PC-3 (cell line): ENCODE data around the gene LINGO3. TPM values are rescaled to one million over a fixed set of nuclear protein-coding genes. Genes with fewer than 3 reads are reported as not detected.

Experiments
- ATAC-seq: fragments of 200-7000 bp; cut with Tn5 transposase; 2 replicates; pipeline ENCODE4 v1.9.1; 2020; ENCODE audit warnings: mild to moderate bottlenecking, moderate library complexity
- BruUV-seq: library from RNA; stranded (reverse); fragments of 400-500 nt; replicated peaks from 2 replicates; lab custom pipeline; 2021; lab: Mats Ljungman, UMichigan
- CTCF ChIA-PET: fragments of 300-600 bp; sonication (Branson Sonifier 250); formaldehyde crosslinking; loops from one replicate; lab custom pipeline; 2022; ENCODE audit warnings: antibody characterized with exemption; lab: Charles Lee
- POLR2A ChIA-PET: fragments of 300-600 bp; sonication (Branson Sonifier 250); formaldehyde crosslinking; loops from one replicate; lab custom pipeline; 2022; ENCODE audit warnings: antibody characterized with exemption; ENCODE audit not compliant: unreplicated experiment; lab: Charles Lee
- DNase-seq: peaks from one replicate; pipeline ENCODE4 v3.0.0-alpha.2; 2015
- H2AFZ ChIP-seq: fragments of 300-600 bp; sonication (generic); 2 replicates; pipeline ENCODE4 v1.6.0; 2016; ENCODE audit warnings: antibody characterized with exemption, low read length
- H3F3A ChIP-seq: fragments of 300-600 bp; sonication (generic); one replicate; pipeline ENCODE4 v1.6.0; 2017; ENCODE audit warnings: antibody characterized with exemption, low read length, control low read depth, mild to moderate bottlenecking; ENCODE audit not compliant: unreplicated experiment
- H3K27ac ChIP-seq: fragments of 300-600 bp; sonication (generic); 2 replicates; pipeline ENCODE4 v1.5.1; 2016; ENCODE audit warnings: mild to moderate bottlenecking, low read length
- H3K27me3 ChIP-seq: fragments of 300-600 bp; sonication (generic); 2 replicates; pipeline ENCODE4 v1.6.1; 2016; ENCODE audit warnings: low read length, mixed read lengths
- H3K36me3 ChIP-seq: fragments of 300-600 bp; sonication (generic); 2 replicates; pipeline ENCODE4 v1.6.1; 2016; ENCODE audit warnings: low read depth, mixed run types, low read length, mixed read lengths
- H3K4me1 ChIP-seq: fragments of 300-600 bp; sonication (generic); 2 replicates; pipeline ENCODE4 v1.5.1; 2016; ENCODE audit warnings: low read length; ENCODE audit not compliant: insufficient read depth
- H3K4me2 ChIP-seq: fragments of 300-600 bp; sonication (generic); 2 replicates; pipeline ENCODE4 v1.6.0; 2016; ENCODE audit warnings: low read length
- H3K4me3 ChIP-seq: fragments of 300-600 bp; sonication (generic); 2 replicates; pipeline ENCODE4 v1.5.1; 2016; ENCODE audit warnings: mild to moderate bottlenecking, low read length, mixed read lengths
- H3K79me2 ChIP-seq: fragments of 300-600 bp; sonication (generic); 2 replicates; pipeline ENCODE4 v1.6.1; 2017; ENCODE audit warnings: low read length, mixed read lengths
- H3K9ac ChIP-seq: fragments of 300-600 bp; sonication (generic); 2 replicates; pipeline ENCODE4 v1.6.0; 2016; ENCODE audit warnings: mild to moderate bottlenecking, low read length
- H3K9me2 ChIP-seq: fragments of 300-600 bp; sonication (generic); replicated peaks from 2 replicates; pipeline ENCODE4 v1.6.1; 2016; ENCODE audit warnings: mixed run types, low read length, mixed read lengths
- H3K9me3 ChIP-seq: fragments of 300-600 bp; sonication (generic); 2 replicates; pipeline ENCODE4 v1.6.1; 2016; ENCODE audit warnings: low read length, mixed read lengths
- H4K20me1 ChIP-seq: fragments of 300-600 bp; sonication (generic); 2 replicates; pipeline ENCODE4 v1.6.1; 2016; ENCODE audit warnings: low read length, mixed read lengths
- CTCF ChIP-seq: fragments of 300-600 bp; sonication (generic); conservative IDR thresholded peaks from 2 replicates; pipeline ENCODE4 v1.5.1; 2017; ENCODE audit warnings: antibody characterized with exemption, low read depth, mild to moderate bottlenecking, low read length
- EZH2 ChIP-seq: fragments of 300-600 bp; sonication (generic); IDR thresholded peaks from one replicate; pipeline ENCODE4 v1.6.1; 2017; ENCODE audit warnings: antibody characterized with exemption, mild to moderate bottlenecking, low read length; ENCODE audit not compliant: unreplicated experiment
- EZH2phosphoT487 ChIP-seq: fragments of 300-600 bp; sonication (generic); IDR thresholded peaks from 2 replicates; pipeline ENCODE4 v1.6.1; 2018; ENCODE audit warnings: mild to moderate bottlenecking, antibody characterized with exemption, low read length, borderline replicate concordance
- intact Hi-C: fragments of 100-400 bp; cut with micrococcal nuclease; formaldehyde crosslinking; loops from 2 replicates; pipeline ENCODE4 v1.9.0; 2023
- total RNA-seq: library from RNA; depleted of rRNA; stranded (reverse); fragments of >200 nt; gene quantifications from 2 replicates; pipeline ENCODE4 v1.2.3, GENCODE V29; 2014

The LINGO3 gene
- total RNA-seq, 1 experiment from 2014 or later = not detected

GRCh38 chr19:2320049-2320448, 12.1 kb upstream of the LINGO3 start:
- intact Hi-C loops = no loop called here
- no TSS peak for BruUV-seq
- POLR2A ChIA-PET = no interaction called here
- Histone ChIP-seq H3K9me3 (no peaks in the 10 kb centered on the region), H3K9me2 (no peaks in the 10 kb centered on the region), H3K4me3 (no peak overlapping the region), H3K4me1 (no peaks in the 10 kb centered on the region), H3K9ac (no peak overlapping the region), H4K20me1 (no peaks in the 10 kb centered on the region), H3K4me2 (no peak overlapping the region), H3K27me3 (no peaks in the 10 kb centered on the region), H3F3A (no peaks in the 10 kb centered on the region), H2AFZ (no peak overlapping the region), H3K79me2 (no peaks in the 10 kb centered on the region), H3K27ac (no peak overlapping the region), H3K36me3 (no peaks in the 10 kb centered on the region)
- no peak for ATAC-seq
- DNase-seq = no peak
- TF ChIP-seq CTCF = no peak
- no peak for TF ChIP-seq EZH2phosphoT487
- CTCF ChIA-PET = no interaction called here

GRCh38 chr19:2319551-2319950, 11.6 kb upstream of the LINGO3 start:
- Histone ChIP-seq H3K9me2 (no peaks in the 10 kb centered on the region), H3K27me3 (no peaks in the 10 kb centered on the region), H3F3A (no peaks in the 10 kb centered on the region), H3K4me1 (no peaks in the 10 kb centered on the region), H3K4me2 (no peak overlapping the region), H3K36me3 (no peaks in the 10 kb centered on the region), H4K20me1 (no peaks in the 10 kb centered on the region), H3K4me3 (no peak overlapping the region), H3K9me3 (no peaks in the 10 kb centered on the region), H3K79me2 (no peaks in the 10 kb centered on the region), H2AFZ (no peak overlapping the region), H3K9ac (no peak overlapping the region), H3K27ac (no peak overlapping the region)
- TF ChIP-seq EZH2phosphoT487 = no peak
- no peak for TF ChIP-seq EZH2
- intact Hi-C loops = loop anchor here (10.0 kb wide), 1 partner anchor 85 kb away; the partner anchor contains the start of genes PLEKHJ1 and SF3A2
- CTCF ChIA-PET = no interaction called here
- ATAC-seq = no peak
- BruUV-seq = no TSS peak
- DNase-seq = no peak
- POLR2A ChIA-PET = no interaction called here

GRCh38 chr19:2318923-2319322, 11.0 kb upstream of the LINGO3 start:
- Histone ChIP-seq H3K9me2 (no peaks in the 10 kb centered on the region), H3K4me3 (no peak overlapping the region), H4K20me1 (no peaks in the 10 kb centered on the region), H3K4me1 (no peaks in the 10 kb centered on the region), H2AFZ (no peak overlapping the region), H3K9me3 (no peaks in the 10 kb centered on the region), H3F3A (no peaks in the 10 kb centered on the region), H3K36me3 (no peaks in the 10 kb centered on the region), H3K27ac (no peak overlapping the region), H3K4me2 (no peak overlapping the region), H3K79me2 (no peaks in the 10 kb centered on the region), H3K27me3 (no peaks in the 10 kb centered on the region), H3K9ac (no peak overlapping the region)
- no TSS peak for BruUV-seq
- ChIA-PET POLR2A (no interaction called here), CTCF (no interaction called here)
- intact Hi-C loops = loop anchor here (10.0 kb wide), 1 partner anchor 84 kb away; the partner anchor contains the start of genes PLEKHJ1 and SF3A2
- ATAC-seq (no peak), DNase-seq (no peak)
- no peak for TF ChIP-seq EZH2
- TF ChIP-seq EZH2phosphoT487 = no peak
- no peak for TF ChIP-seq CTCF
